Gastroesophageal sphincter (tissue), 3 donors: Measurements from ENCODE around the gene TFPI2.

Source experiments
- CTCF ChIP-seq, 4 experiments: fragments of 200-600 bp in 2 of 4; fragments of 450-650 bp in 2 of 4; sonication (generic) in 1 of 4; IDR thresholded peaks; one replicate each; pipeline ENCODE4 v1.5.1; 2017 to 2019; ENCODE audit warnings: antibody characterized with exemption in 4 of 4, mild to moderate bottlenecking in 2 of 4, moderate library complexity in 2 of 4
- EP300 ChIP-seq: sonication (generic); formaldehyde crosslinking; IDR thresholded peaks from one replicate; pipeline ENCODE4 v1.6.1; 2017; ENCODE audit warnings: antibody characterized with exemption, mild to moderate bottlenecking

GRCh38 chr7:93894966-93895640, 4.5 kb upstream of the TFPI2 start:
- TF ChIP-seq CTCF (IDR thresholded peaks at IDR 0.05) (no peak), EP300 (no peak)
